ENCODE measurements around the gene COX4I1. TPM values are rescaled to one million over a fixed set of nuclear protein-coding genes. Genes with fewer than 3 reads are reported as not detected.

Gene COX4I1
- total and polyA plus RNA-seq, 10 of the 15 experiments (the other 5 are each of a cell fraction or from before 2014, with no cell fraction given), result 480 to 1,889 (median 872) TPM

GRCh38 chr16:85774136-85774535 lies 25.4 kb upstream of the COX4I1 start:
- 75% methylated on average over 6 of the region's 6 CpGs for WGBS (ENCODE audit: insufficient coverage, insufficient replicate concordance, low lambda C conversion rate, missing lambda C conversion rate)
- Histone ChIP-seq H3K4me3 (no peak overlapping the region), H3K27me3 (replicated peaks in 1 of 2; ENCODE audit: control insufficient read depth in 2 of 2, insufficient read depth in 2 of 2, low read length in 1 of 2) (no peaks in the 10 kb centered on the region), H3K79me2 (ENCODE audit: control insufficient read depth, insufficient read depth, low read length) (no peaks in the 10 kb centered on the region), H2AFZ (ENCODE audit: control insufficient read depth, low read depth, low read length) (no peak overlapping the region), H3K4me2 (ENCODE audit: control insufficient read depth, insufficient read depth) (no peak overlapping the region), H4K20me1 (ENCODE audit: control insufficient read depth, insufficient read depth) (no peaks in the 10 kb centered on the region), H3K9me3 (replicated peaks; ENCODE audit: control insufficient read depth, insufficient read depth, low read length) (no peaks in the 10 kb centered on the region), H3K9ac (ENCODE audit: control insufficient read depth, insufficient read depth, low read length) (no peak overlapping the region), H3K4me1 (ENCODE audit: control insufficient read depth, insufficient read depth, low read length) (no peaks in the 10 kb centered on the region), H3K36me3 (ENCODE audit: control insufficient read depth in 2 of 2, insufficient read depth in 2 of 2, low read length in 1 of 2) (peaks cover 3% of the 10 kb centered on the region in 2 experiments; a peak in 2 of 4 replicates), H3K27ac (ENCODE audit: control insufficient read depth, insufficient read depth) (no peak overlapping the region)
- RAD21 ChIA-PET (ENCODE audit: unreplicated experiment), result no interaction called here
- CTCF ChIA-PET, result no interaction called here
- SMC1A ChIA-PET (ENCODE audit: uncharacterized antibody, unreplicated experiment), result no interaction called here
- FAIRE-seq (no peak), DNase-seq (ENCODE audit: low read depth, low spot score) (no peak), ATAC-seq (no peak)
- intact Hi-C loops (cut with micrococcal nuclease; ENCODE audit: unreplicated experiment), result no loop called here
- POLR2A ChIA-PET, result no interaction called here
- in situ Hi-C loops (cut with MboI), result no loop called here
- no TSS peak for BruUV-seq (replicated peaks)
- TF ChIP-seq IRF5 (IDR thresholded peaks at IDR 0.05; ENCODE audit: borderline replicate concordance) (no peak), CREB1 (IDR thresholded peaks at IDR 0.05; ENCODE audit: low read depth) (no peak), SREBF2 (IDR thresholded peaks at IDR 0.05; ENCODE audit: low read length) (no peak), EED (IDR thresholded peaks at IDR 0.05; ENCODE audit: low read depth) (no peak), HDAC2 (IDR thresholded peaks at IDR 0.05) (no peak), SMAD5 (IDR thresholded peaks at IDR 0.05; ENCODE audit: low read depth) (no peak), STAT1 (conservative IDR thresholded peaks at IDR 0.05) (no peak)

- ChIA-PET POLR2A (no interaction called here), RAD21 (ENCODE audit: unreplicated experiment) (no interaction called here), SMC1A (ENCODE audit: uncharacterized antibody, unreplicated experiment) (no interaction called here), CTCF (no interaction called here)
- H3K9ac ChIP-seq (ENCODE audit: control insufficient read depth, insufficient read depth, low read length), result no peak overlapping the region
- intact Hi-C loops (cut with micrococcal nuclease; ENCODE audit: unreplicated experiment) (no loop called here), in situ Hi-C loops (cut with MboI) (no loop called here)
- H4K20me1 ChIP-seq (ENCODE audit: control insufficient read depth, insufficient read depth), result no peaks in the 10 kb centered on the region
- no peak for TF ChIP-seq ZNF622 (IDR thresholded peaks at IDR 0.05)
- TF ChIP-seq BCL3 (IDR thresholded peaks at IDR 0.05; ENCODE audit: borderline replicate concordance, insufficient read depth, low read depth, low read length, poor library complexity, severe bottlenecking), result no peak
- no peak for TF ChIP-seq BCL11A (IDR thresholded peaks at IDR 0.05; ENCODE audit: low read depth, low read length)
- no peak for TF ChIP-seq KLF5 (IDR thresholded peaks at IDR 0.05; ENCODE audit: partially characterized antibody)
- TF ChIP-seq CBFB (IDR thresholded peaks at IDR 0.05; ENCODE audit: low read depth), result no peak
- no peak for TF ChIP-seq EED (IDR thresholded peaks at IDR 0.05; ENCODE audit: low read depth)
- no peak for TF ChIP-seq ZBTB40 (IDR thresholded peaks at IDR 0.05; ENCODE audit: borderline replicate concordance)
- TF ChIP-seq FOXM1 (IDR thresholded peaks at IDR 0.05; ENCODE audit: low read depth, low read length), result no peak
- H2AFZ ChIP-seq (ENCODE audit: control insufficient read depth, low read depth, low read length), result no peak overlapping the region
- no peaks in the 10 kb centered on the region for H3K9me3 ChIP-seq (replicated peaks; ENCODE audit: control insufficient read depth, insufficient read depth, low read length)
- H3K4me2 ChIP-seq (ENCODE audit: control insufficient read depth, insufficient read depth), result no peak overlapping the region
- BruUV-seq (replicated peaks), result no TSS peak
- H3K79me2 ChIP-seq (ENCODE audit: control insufficient read depth, insufficient read depth, low read length), result no peaks in the 10 kb centered on the region
- no peaks in the 10 kb centered on the region for H3K27me3 ChIP-seq (replicated peaks in 1 of 2; ENCODE audit: control insufficient read depth in 2 of 2, insufficient read depth in 2 of 2, low read length in 1 of 2)
- no peak for DNase-seq (ENCODE audit: low read depth, low spot score)
- no peak overlapping the region for H3K4me3 ChIP-seq
- no peak for ATAC-seq
- 98% methylated on average over 8 of the region's 8 CpGs for WGBS (ENCODE audit: insufficient coverage, insufficient replicate concordance, low lambda C conversion rate, missing lambda C conversion rate)
- H3K27ac ChIP-seq (ENCODE audit: control insufficient read depth, insufficient read depth), result no peak overlapping the region
- FAIRE-seq, result no peak
- peaks cover 3 to 7% of the 10 kb centered on the region in 2 experiments; a peak in 2 of 4 replicates for H3K36me3 ChIP-seq (ENCODE audit: control insufficient read depth in 2 of 2, insufficient read depth in 2 of 2, low read length in 1 of 2)
- no peaks in the 10 kb centered on the region for H3K4me1 ChIP-seq (ENCODE audit: control insufficient read depth, insufficient read depth, low read length)
Measured at GRCh38 chr16:85774811-85775210, 24.7 kb upstream of the COX4I1 start.

All from GM12878 (cell line).